ENCODE results near the gene PARP3. TPM values are rescaled to one million over a fixed set of nuclear protein-coding genes. Genes with fewer than 3 reads are reported as not detected.

The PARP3 gene
- polyA plus RNA-seq, 2 of the 4 experiments (the other 2 are of a cell fraction), result 7.6 to 11.0 TPM

GRCh38 chr3:51927061-51927977 is 14.8 kb upstream of the PARP3 start:
- no peaks in the 10 kb centered on the region for H3K4me1 ChIP-seq
- H3K27ac ChIP-seq, result no peak overlapping the region
- no peak overlapping the region for H3K4me2 ChIP-seq
- CTCF ChIA-PET, result interaction anchor here (0.7 kb wide), 1 partner anchor 56 kb away, joined by 3 read pairs; the partner anchor contains the start of gene ACY1
- H3K9me3 ChIP-seq, result no peaks in the 10 kb centered on the region
- H3K4me3 ChIP-seq, result no peak overlapping the region
- ATAC-seq (no peak), FAIRE-seq (no peak), DNase-seq (ENCODE audit: low read depth in 1 of 2, low spot score in 1 of 2) (no peak)
- TF ChIP-seq MAFK (IDR thresholded peaks at IDR 0.05; ENCODE audit: partially characterized antibody), result no peak
- TF ChIP-seq PHF8 (IDR thresholded peaks at IDR 0.05; ENCODE audit: borderline replicate concordance, low read depth), result no peak
- no peak for TF ChIP-seq TFCP2L1 (CRISPR knock-in tag; IDR thresholded peaks at IDR 0.05)
- no peak for TF ChIP-seq HMGXB4 (CRISPR knock-in tag; IDR thresholded peaks at IDR 0.05; ENCODE audit: borderline replicate concordance)
- TF ChIP-seq ZFP36 (IDR thresholded peaks at IDR 0.05; ENCODE audit: borderline replicate concordance, partially characterized antibody), result no peak
- TF ChIP-seq FOSL2 (IDR thresholded peaks at IDR 0.05), result no peak
- no peak for TF ChIP-seq FOSL2 (CRISPR knock-in tag; IDR thresholded peaks at IDR 0.05)
- no peak for TF ChIP-seq CEBPB (IDR thresholded peaks at IDR 0.05)
- TF ChIP-seq HES2 (IDR thresholded peaks at IDR 0.05), result no peak
- TF ChIP-seq HOXB13 (CRISPR knock-in tag; IDR thresholded peaks at IDR 0.05; ENCODE audit: low read depth), result no peak
- no peak for TF ChIP-seq NFE2L2 (conservative IDR thresholded peaks at IDR 0.05; ENCODE audit: low read length)
- no peak for TF ChIP-seq NPAS2 (CRISPR knock-in tag; IDR thresholded peaks at IDR 0.05; ENCODE audit: borderline replicate concordance)
- TF ChIP-seq SMC3 (IDR thresholded peaks at IDR 0.05), result no peak
- no peak for TF ChIP-seq MAZ (IDR thresholded peaks at IDR 0.05; ENCODE audit: borderline replicate concordance, low read depth, low read length)
- no peak for TF ChIP-seq ZSCAN20 (CRISPR knock-in tag; IDR thresholded peaks at IDR 0.05)
- TF ChIP-seq RNF2 (IDR thresholded peaks at IDR 0.05; ENCODE audit: borderline replicate concordance, low read depth), result no peak
- TF ChIP-seq RFX5 (IDR thresholded peaks at IDR 0.05), result no peak
- no peak for TF ChIP-seq ZNF302 (CRISPR knock-in tag; IDR thresholded peaks at IDR 0.05)
- TF ChIP-seq GATA3 (IDR thresholded peaks at IDR 0.05; ENCODE audit: borderline replicate concordance), result no peak
- TF ChIP-seq PBX3 (IDR thresholded peaks at IDR 0.05), result no peak
- WGBS (ENCODE audit: missing lambda C conversion rate), result 63% methylated on average over 5 of the region's 5 CpGs
- POLR2A ChIA-PET, result no interaction called here

GRCh38 chr3:51928438-51928837 is 13.7 kb upstream of the PARP3 start:
- FAIRE-seq, result no peak
- CTCF ChIA-PET, result interaction anchor here (0.6 kb wide), 1 partner anchor 112 kb away, joined by 4 read pairs; no protein-coding TSS in a partner anchor
- no peak overlapping the region for H3K27ac ChIP-seq
- H3K4me1 ChIP-seq, result no peaks in the 10 kb centered on the region
- ATAC-seq, result no peak; a peak in 1 of 6 replicates
- DNase-seq (ENCODE audit: low read depth in 1 of 2, low spot score in 1 of 2), result no peak
- H3K4me3 ChIP-seq, result no peak overlapping the region
- no peaks in the 10 kb centered on the region for H3K9me3 ChIP-seq
- no peak for TF ChIP-seq FOSB (CRISPR knock-in tag; IDR thresholded peaks at IDR 0.05)
- TF ChIP-seq CHD4 (IDR thresholded peaks at IDR 0.05; ENCODE audit: borderline replicate concordance), result no peak
- no peak for TF ChIP-seq RNF2 (IDR thresholded peaks at IDR 0.05; ENCODE audit: borderline replicate concordance, low read depth)
- no peak for TF ChIP-seq PBX3 (IDR thresholded peaks at IDR 0.05)
- no peak for TF ChIP-seq FOSL2 (IDR thresholded peaks at IDR 0.05)
- no peak for TF ChIP-seq FOSL2 (CRISPR knock-in tag; IDR thresholded peaks at IDR 0.05)
- TF ChIP-seq NR3C1 (IDR thresholded peaks at IDR 0.05), result no peak
- no peak for TF ChIP-seq ZSCAN20 (CRISPR knock-in tag; IDR thresholded peaks at IDR 0.05)
- TF ChIP-seq GATA3 (IDR thresholded peaks at IDR 0.05; ENCODE audit: borderline replicate concordance), result no peak
- no peak for TF ChIP-seq MAX (IDR thresholded peaks at IDR 0.05)
- TF ChIP-seq HOXA7 (CRISPR knock-in tag; IDR thresholded peaks at IDR 0.05), result no peak
- no peak for TF ChIP-seq PHF8 (IDR thresholded peaks at IDR 0.05; ENCODE audit: borderline replicate concordance, low read depth)
- TF ChIP-seq POLR2A (IDR thresholded peaks at IDR 0.05; ENCODE audit: low read length), result no peak
- no peak for TF ChIP-seq POLR2AphosphoS2 (conservative IDR thresholded peaks at IDR 0.05; ENCODE audit: low read length)
- TF ChIP-seq KDM5A (IDR thresholded peaks at IDR 0.05), result no peak
- no peak for TF ChIP-seq E2F6 (IDR thresholded peaks at IDR 0.05; ENCODE audit: borderline replicate concordance, low read depth)
- TF ChIP-seq RFX5 (IDR thresholded peaks at IDR 0.05), result no peak
- TF ChIP-seq ATOH8 (CRISPR knock-in tag; IDR thresholded peaks at IDR 0.05; ENCODE audit: low read depth), result no peak
- no peak for TF ChIP-seq ZNF302 (CRISPR knock-in tag; IDR thresholded peaks at IDR 0.05)
- WGBS (ENCODE audit: missing lambda C conversion rate), result 92% methylated on average over 4 of the region's 7 CpGs
- no peak overlapping the region for H3K4me2 ChIP-seq
- POLR2A ChIA-PET, result no interaction called here

All from A549 (cell line).